T-cell (primary cell): ENCODE measurements around the gene CAGE1. TPM values are rescaled to one million over a fixed set of nuclear protein-coding genes. Genes with fewer than 3 reads are reported as not detected.
A peak's percentile ranks its signal among the peaks of the same experiment; 100 is the strongest.
"Not testable (repeated sequence)": the region's sequence is repeated elsewhere in the genome, so short reads cannot be mapped to it uniquely, and the experiment has no call there.

ENCODE experiments used
- ATAC-seq, 4 experiments: fragments of 200-7000 bp in 3 of 4; fragments of 150-1000 bp in 1 of 4; cut with Tn5 transposase; replicated peaks in 1 of 4; 1 replicate in 3 of 4; 2 replicates in 1 of 4; pipeline ENCODE4 v1.10.0; 2021; ENCODE audit warnings: moderate library complexity in 3 of 4, mild to moderate bottlenecking in 2 of 4, moderate number of reproducible peaks in 1 of 4
- CTCF ChIA-PET, 2 donors: fragments of 300-600 bp; sonication (Branson Sonifier 250); formaldehyde crosslinking; loops; one replicate each; lab custom pipeline; 2022; ENCODE audit warnings: antibody characterized with exemption in 2 of 2; lab: Charles Lee
- POLR2A ChIA-PET, 2 donors: fragments of 300-600 bp; sonication (Branson Sonifier 250); formaldehyde crosslinking; loops; one replicate each; lab custom pipeline; 2022; ENCODE audit warnings: antibody characterized with exemption in 2 of 2; lab: Charles Lee
- DNase-seq, 35 experiments: peaks; one replicate each; pipeline versions ENCODE4 v3.0.0 to v3.0.0-alpha.2; 2013 to 2023
- H3K27ac ChIP-seq: one replicate; pipeline ENCODE4 v1.5.1; 2013; ENCODE audit warnings: low read length
- H3K27me3 ChIP-seq, 2 experiments: replicated peaks in 1 of 2; 1 replicate in 1 of 2; 2 replicates in 1 of 2; pipeline versions ENCODE4 v1.6.1 to v1.7.0; 2013; ENCODE audit warnings: low read length in 1 of 2, mixed read lengths in 1 of 2; ENCODE audit not compliant: control insufficient read depth in 2 of 2, insufficient read depth in 2 of 2; ENCODE audit errors: extremely low read depth in 1 of 2
- H3K36me3 ChIP-seq, 2 donors: 1 replicate in 1 of 2; 2 replicates in 1 of 2; pipeline versions ENCODE4 v1.6.1 to v1.7.0; 2013; ENCODE audit warnings: low read length in 1 of 2; ENCODE audit not compliant: control insufficient read depth in 2 of 2, insufficient read depth in 1 of 2; ENCODE audit errors: extremely low read depth in 1 of 2
- H3K4me1 ChIP-seq, 2 experiments: 1 replicate in 1 of 2; 2 replicates in 1 of 2; pipeline versions ENCODE4 v1.6.1 to v1.7.0; 2013; ENCODE audit warnings: low read length in 2 of 2, mixed read lengths in 1 of 2; ENCODE audit not compliant: insufficient read depth in 2 of 2, control insufficient read depth in 1 of 2; ENCODE audit errors: extremely low read depth in 1 of 2
- H3K4me3 ChIP-seq, 2 donors: 1 replicate in 1 of 2; 2 replicates in 1 of 2; pipeline versions ENCODE4 v1.5.1 to v1.7.0; 2013; ENCODE audit warnings: mild to moderate bottlenecking in 2 of 2, low read length in 1 of 2, moderate library complexity in 1 of 2; ENCODE audit not compliant: control insufficient read depth in 1 of 2; ENCODE audit errors: extremely low read depth in 1 of 2
- H3K9me3 ChIP-seq: 2 replicates; pipeline ENCODE4 v1.7.0; 2013
- H3K27ac Mint-ChIP-seq, 2 donors: one replicate each; pipeline ENCODE4 v1.8.0; 2020 to 2021; ENCODE audit warnings: mild to moderate bottlenecking in 2 of 2, mixed read lengths in 2 of 2
- H3K27me3 Mint-ChIP-seq, 2 donors: one replicate each; pipeline ENCODE4 v1.8.0; 2021 to 2022; ENCODE audit warnings: mixed read lengths in 2 of 2
- H3K36me3 Mint-ChIP-seq: one replicate; pipeline ENCODE4 v1.8.0; 2021; ENCODE audit warnings: mixed read lengths
- H3K4me1 Mint-ChIP-seq, 3 donors: one replicate each; pipeline ENCODE4 v1.8.0; 2020 to 2022; ENCODE audit warnings: mixed read lengths in 3 of 3, mild to moderate bottlenecking in 1 of 3
- H3K4me3 Mint-ChIP-seq, 3 donors: one replicate each; pipeline ENCODE4 v1.8.0; 2020 to 2022; ENCODE audit warnings: mild to moderate bottlenecking in 3 of 3, mixed read lengths in 3 of 3, moderate library complexity in 3 of 3
- H3K9me3 Mint-ChIP-seq, 3 donors: one replicate each; pipeline ENCODE4 v1.8.0; 2020 to 2022; ENCODE audit warnings: mixed read lengths in 3 of 3
- WGBS: methylation state at CpG from one replicate; pipeline ENCODE4 v1.1.5; 2013; ENCODE audit warnings: missing lambda C conversion rate; ENCODE audit not compliant: insufficient coverage; 5-methylcytosine and 5-hydroxymethylcytosine counted together
- total RNA-seq, 35 experiments: library from RNA in 6 of 35; stranded (reverse) in 6 of 35; fragments of 120-200 nt in 1 of 35; gene quantifications; one replicate each; pipeline versions ENCODE4 v1.2.1 to v1.2.4 and lab custom pipeline; 2013 to 2026

The CAGE1 gene
- total RNA-seq, 5 donors from 2014 or later (not counting 1 experiment from before 2014, with no cell fraction given): 0.09 to 0.75 (median 0.31) TPM; not detected in 1

GRCh38 chr6:7351916-7352315 is 37.6 kb downstream of the CAGE1 start:
- ATAC-seq, H3K36me3 Mint-ChIP-seq, H3K27ac ChIP-seq, H3K4me3 ChIP-seq, H3K4me3 Mint-ChIP-seq, H3K36me3 ChIP-seq, H3K27ac Mint-ChIP-seq, H3K9me3 Mint-ChIP-seq, H3K9me3 ChIP-seq, DNase-seq, H3K4me1 Mint-ChIP-seq, POLR2A ChIA-PET, H3K4me1 ChIP-seq, CTCF ChIA-PET: not testable (repeated sequence)
- H3K27me3 ChIP-seq: peaks cover 0 to 11% of the 10 kb centered on the region in 2 experiments
- H3K27me3 Mint-ChIP-seq: peaks cover 13 to 21% of the 10 kb centered on the region in 2 donors
- WGBS: 60% methylated on average over 1 of the region's 3 CpGs

GRCh38 chr6:7350591-7350990 is 39.0 kb downstream of the CAGE1 start:
- ATAC-seq, H3K4me3 Mint-ChIP-seq, H3K9me3 Mint-ChIP-seq, H3K36me3 ChIP-seq, H3K9me3 ChIP-seq, CTCF ChIA-PET, DNase-seq, H3K4me1 Mint-ChIP-seq, H3K4me3 ChIP-seq, H3K36me3 Mint-ChIP-seq, H3K27ac ChIP-seq, POLR2A ChIA-PET, H3K4me1 ChIP-seq: not testable (repeated sequence)
- peaks cover 0 to 13% of the 10 kb centered on the region in 2 experiments for H3K27me3 ChIP-seq
- H3K27ac Mint-ChIP-seq: peak overlapping the region in 1 of 2 donors; percentile 56
- H3K27me3 Mint-ChIP-seq: peaks cover 13 to 21% of the 10 kb centered on the region in 2 donors
- WGBS: 80% methylated on average over 1 of the region's 1 CpG

- H3K9me3 ChIP-seq, H3K4me1 ChIP-seq, H3K36me3 Mint-ChIP-seq, DNase-seq, CTCF ChIA-PET, H3K27ac ChIP-seq, POLR2A ChIA-PET, H3K27ac Mint-ChIP-seq, ATAC-seq, H3K36me3 ChIP-seq, H3K4me3 ChIP-seq, H3K9me3 Mint-ChIP-seq, H3K4me3 Mint-ChIP-seq: not testable (repeated sequence)
- H3K27me3 ChIP-seq: peaks cover 0 to 15% of the 10 kb centered on the region in 2 experiments
- WGBS: 74% methylated on average over 2 of the region's 2 CpGs
- peaks cover 19 to 35% of the 10 kb centered on the region in 2 donors for H3K27me3 Mint-ChIP-seq
- peaks cover 0 to 19% (median 5%) of the 10 kb centered on the region in 3 donors for H3K4me1 Mint-ChIP-seq
These were observed 42.0 kb downstream of the CAGE1 start for GRCh38 chr6:7347551-7347997.

- H3K27ac ChIP-seq, H3K4me3 ChIP-seq, H3K36me3 Mint-ChIP-seq, H3K4me1 ChIP-seq, H3K9me3 ChIP-seq, DNase-seq, POLR2A ChIA-PET, H3K9me3 Mint-ChIP-seq, H3K36me3 ChIP-seq, CTCF ChIA-PET: not testable (repeated sequence)
- ATAC-seq: peak in 2 of 4 experiments; percentile 45 to 70
- peaks cover 0 to 31% of the 10 kb centered on the region in 2 experiments for H3K27me3 ChIP-seq
- peak overlapping the region in 1 of 3 donors; percentile 22 for H3K4me3 Mint-ChIP-seq
- H3K4me1 Mint-ChIP-seq: peaks cover 0 to 12% (median 5%) of the 10 kb centered on the region in 3 donors
- 82% methylated on average over 7 of the region's 10 CpGs for WGBS
- peak overlapping the region in 1 of 2 donors; percentile 68 for H3K27ac Mint-ChIP-seq
- H3K27me3 Mint-ChIP-seq: peaks cover 19 to 37% of the 10 kb centered on the region in 2 donors
These were observed 44.6 kb downstream of the CAGE1 start for GRCh38 chr6:7344773-7345450.

GRCh38 chr6:7343546-7344475 is 45.7 kb downstream of the CAGE1 start:
- H3K4me3 Mint-ChIP-seq: no peak overlapping the region
- H3K4me3 ChIP-seq: no peak overlapping the region
- WGBS: 91% methylated on average over 23 of the region's 29 CpGs
- no peaks in the 10 kb centered on the region for H3K4me1 ChIP-seq
- no peaks in the 10 kb centered on the region for H3K36me3 ChIP-seq
- ATAC-seq (no peak), DNase-seq (no peak)
- no peak overlapping the region for H3K27ac ChIP-seq
- H3K27ac Mint-ChIP-seq: no peak overlapping the region
- peaks cover 0 to 11% (median 5%) of the 10 kb centered on the region in 3 donors for H3K4me1 Mint-ChIP-seq
- H3K9me3 ChIP-seq: no peaks in the 10 kb centered on the region
- peaks cover 3% of the 10 kb centered on the region for H3K36me3 Mint-ChIP-seq
- H3K27me3 Mint-ChIP-seq: peaks cover 16 to 31% of the 10 kb centered on the region in 2 donors
- CTCF ChIA-PET: no interaction called here
- POLR2A ChIA-PET: no interaction called here
- H3K9me3 Mint-ChIP-seq: no peaks in the 10 kb centered on the region
- peaks cover 0 to 33% of the 10 kb centered on the region in 2 experiments for H3K27me3 ChIP-seq

GRCh38 chr6:7341989-7342742 is 47.4 kb downstream of the CAGE1 start:
- H3K9me3 Mint-ChIP-seq: no peaks in the 10 kb centered on the region
- Histone ChIP-seq H3K27me3 (peaks cover 0 to 25% of the 10 kb centered on the region in 2 experiments), H3K4me1 (no peaks in the 10 kb centered on the region), H3K36me3 (no peaks in the 10 kb centered on the region), H3K4me3 (no peak overlapping the region), H3K27ac (no peak overlapping the region), H3K9me3 (no peaks in the 10 kb centered on the region)
- DNase-seq: no peak
- peaks cover 0 to 11% (median 0%) of the 10 kb centered on the region in 3 donors for H3K4me1 Mint-ChIP-seq
- WGBS: 81% methylated on average over 7 of the region's 9 CpGs
- ChIA-PET POLR2A (interaction anchor here in 1 of 2 donors (0.6 kb wide), 1 partner anchor 67 kb away, joined by 3 read pairs; no protein-coding TSS in a partner anchor), CTCF (no interaction called here)
- H3K36me3 Mint-ChIP-seq: no peaks in the 10 kb centered on the region
- ATAC-seq: no peak
- no peak overlapping the region for H3K4me3 Mint-ChIP-seq
- no peak overlapping the region for H3K27ac Mint-ChIP-seq
- H3K27me3 Mint-ChIP-seq: peaks cover 9 to 18% of the 10 kb centered on the region in 2 donors
